HCT116 (cell line): ENCODE results near the gene LRRIQ1. TPM values are rescaled to one million over a fixed set of nuclear protein-coding genes. Genes with fewer than 3 reads are reported as not detected.

Experiments
- ATAC-seq: fragments of 200-7000 bp; cut with Tn5 transposase; 2 replicates; pipeline ENCODE4 v1.9.1; 2020; ENCODE audit warnings: mild to moderate bottlenecking, moderate library complexity
- BruUV-seq: library from RNA; stranded (reverse); fragments of 400-500 nt; replicated peaks from 2 replicates; lab custom pipeline; 2021; lab: Mats Ljungman, UMichigan
- CTCF ChIA-PET: fragments of 300-600 bp; sonication (Branson Sonifier 250); formaldehyde crosslinking; loops from one replicate; lab custom pipeline; 2021; ENCODE audit warnings: antibody characterized with exemption; lab: Charles Lee
- POLR2A ChIA-PET: fragments of 300-600, 350-600 bp; sonication (Branson Sonifier 250); formaldehyde crosslinking; loops from one replicate; lab custom pipeline; 2021; ENCODE audit warnings: antibody characterized with exemption; lab: Charles Lee
- RAD21 ChIA-PET, 2 experiments: fragments of 300-600 bp; sonication (Branson Sonifier 250); formaldehyde crosslinking; loops; one replicate each; lab custom pipeline; 2023; ENCODE audit warnings: low total read pairs in 2 of 2; ENCODE audit not compliant: uncharacterized antibody in 2 of 2, unreplicated experiment in 2 of 2, low non-redundant PET in 1 of 2; lab: Charles Lee
- DNase-seq: peaks from one replicate; pipeline ENCODE4 v3.0.0-alpha.2; 2010; ENCODE audit warnings: low read depth, low spot score
- H2AFZ ChIP-seq: fragments of 200-600 bp; shearing (Covaris generic), sonication (generic); 2 replicates; pipeline ENCODE4 v1.6.1; 2017; ENCODE audit warnings: low read depth, mixed run types, mixed read lengths, antibody characterized with exemption, low read length; ENCODE audit not compliant: poor library complexity, severe bottlenecking
- H3K27ac ChIP-seq: 2 replicates; pipeline ENCODE4 v1.5.1; 2012; ENCODE audit warnings: low read depth, low read length
- H3K27me3 ChIP-seq: fragments of 200-600 bp; sonication (generic); 2 replicates; pipeline ENCODE4 v1.6.1; 2016; ENCODE audit warnings: mixed run types, low read length, mixed read lengths; ENCODE audit not compliant: insufficient read depth
- H3K36me3 ChIP-seq, 2 experiments: fragments of 200-500 bp in 1 of 2; fragments of 200-600 bp in 1 of 2; sonication (Bioruptor generic) in 1 of 2; sonication (generic) in 1 of 2; 2 replicates each; pipeline versions ENCODE4 v1.5.1 to v1.6.1; 2014 to 2016; ENCODE audit warnings: low read length in 2 of 2, inconsistent platforms in 1 of 2, mixed read lengths in 1 of 2, mixed run types in 1 of 2; ENCODE audit not compliant: insufficient read depth in 2 of 2, control insufficient read depth in 1 of 2
- H3K4me1 ChIP-seq, 2 experiments: fragments of 200-600 bp in 1 of 2; sonication (generic) in 1 of 2; 2 replicates each; pipeline versions ENCODE4 v1.5.1 to v1.6.1; 2012 to 2017; ENCODE audit warnings: low read length in 2 of 2, inconsistent platforms in 1 of 2, mild to moderate bottlenecking in 1 of 2, mixed read lengths in 1 of 2, mixed run types in 1 of 2, moderate library complexity in 1 of 2; ENCODE audit not compliant: insufficient read depth in 2 of 2, control insufficient read depth in 1 of 2
- H3K4me2 ChIP-seq: fragments of 200-600 bp; sonication (generic); 2 replicates; pipeline ENCODE4 v1.6.1; 2017; ENCODE audit warnings: mixed run types, low read length, mixed read lengths
- H3K4me3 ChIP-seq, 2 experiments: fragments of 200-600 bp in 1 of 2; sonication (generic) in 1 of 2; replicated peaks in 1 of 2; 2 replicates each; pipeline ENCODE4 v1.5.1; 2011 to 2016; ENCODE audit warnings: low read length in 2 of 2, control low read depth in 1 of 2, low read depth in 1 of 2, mild to moderate bottlenecking in 1 of 2, mixed read lengths in 1 of 2, mixed run types in 1 of 2
- H3K79me2 ChIP-seq: fragments of 200-600 bp; sonication (generic); 2 replicates; pipeline ENCODE4 v1.6.1; 2017; ENCODE audit warnings: mild to moderate bottlenecking, mixed run types, low read length, moderate library complexity, mixed read lengths; ENCODE audit not compliant: insufficient read depth
- H3K9ac ChIP-seq: fragments of 200-600 bp; sonication (generic); 2 replicates; pipeline ENCODE4 v1.6.1; 2016; ENCODE audit warnings: low read length, mixed read lengths
- H3K9me2 ChIP-seq: fragments of 200-600 bp; sonication (generic), shearing (Covaris generic); 2 replicates; pipeline ENCODE4 v1.6.1; 2017; ENCODE audit warnings: mixed run types, mild to moderate bottlenecking, moderate library complexity; ENCODE audit not compliant: insufficient read depth
- H3K9me3 ChIP-seq, 2 experiments: fragments of 200-500 bp in 1 of 2; fragments of 200-600 bp in 1 of 2; sonication (Bioruptor generic) in 1 of 2; sonication (generic) in 1 of 2; 2 replicates each; pipeline ENCODE4 v1.6.1; 2014 to 2017; ENCODE audit warnings: low read length in 2 of 2, mixed read lengths in 2 of 2, inconsistent platforms in 1 of 2, low read depth in 1 of 2, mild to moderate bottlenecking in 1 of 2, mixed run types in 1 of 2, moderate library complexity in 1 of 2; ENCODE audit not compliant: control insufficient read depth in 1 of 2, insufficient read depth in 1 of 2
- H4K20me1 ChIP-seq: fragments of 200-600 bp; sonication (generic), shearing (Covaris generic); 2 replicates; pipeline ENCODE4 v1.6.1; 2017; ENCODE audit warnings: mixed run types, mild to moderate bottlenecking, moderate library complexity; ENCODE audit not compliant: insufficient read depth
- CBX3 ChIP-seq: IDR thresholded peaks from 2 replicates; pipeline ENCODE4 v1.6.1; 2012; ENCODE audit warnings: low read depth
- ELF1 ChIP-seq: IDR thresholded peaks from 2 replicates; pipeline ENCODE4 v1.6.1; 2012; ENCODE audit warnings: low read depth, borderline replicate concordance
- EZH2 ChIP-seq: fragments of 200-600 bp; sonication (generic); IDR thresholded peaks from 2 replicates; pipeline ENCODE4 v1.6.1; 2017; ENCODE audit warnings: antibody characterized with exemption, mixed run types
- EZH2phosphoT487 ChIP-seq: fragments of 200-600 bp; IDR thresholded peaks from 2 replicates; pipeline ENCODE4 v1.6.1; 2018; ENCODE audit warnings: antibody characterized with exemption, borderline replicate concordance
- FOSL1 ChIP-seq: IDR thresholded peaks from 2 replicates; pipeline ENCODE4 v1.6.1; 2012; ENCODE audit warnings: low read depth
- POLR2AphosphoS5 ChIP-seq: IDR thresholded peaks from 2 replicates; pipeline ENCODE4 v1.6.1; 2011; ENCODE audit warnings: mild to moderate bottlenecking, low read depth, low read length, moderate library complexity
- RAD21 ChIP-seq: IDR thresholded peaks from 2 replicates; pipeline ENCODE4 v1.6.1; 2012; ENCODE audit warnings: low read depth, mild to moderate bottlenecking
- SP1 ChIP-seq: IDR thresholded peaks from 2 replicates; pipeline ENCODE4 v1.6.1; 2012; ENCODE audit warnings: low read depth
- SRF ChIP-seq: IDR thresholded peaks from 2 replicates; pipeline ENCODE4 v1.6.1; 2012; ENCODE audit warnings: low read depth
- intact Hi-C: fragments of 100-400 bp; cut with micrococcal nuclease; formaldehyde crosslinking; loops from 2 replicates; pipeline ENCODE4 v1.10.0; 2022
- total RNA-seq: library from RNA; stranded (reverse); gene quantifications from one replicate; pipeline ENCODE4 v1.2.1, GENCODE V29; 2021; ENCODE audit not compliant: unreplicated experiment
- TF ChIP-seq, protein P1 (sequence below), 3 experiments: fragments of 200-600 bp in 1 of 3; sonication (generic) in 1 of 3; IDR thresholded peaks in 2 of 3; conservative IDR thresholded peaks in 1 of 3; 2 replicates each; pipeline ENCODE4 v1.5.1; 2012 to 2017; ENCODE audit warnings: low read depth in 2 of 3, low read length in 2 of 3, antibody characterized with exemption in 1 of 3, borderline replicate concordance in 1 of 3, control low read depth in 1 of 3, mild to moderate bottlenecking in 1 of 3, mixed read lengths in 1 of 3, mixed run types in 1 of 3, moderate library complexity in 1 of 3; ENCODE audit not compliant: insufficient read depth in 1 of 3
- TF ChIP-seq, protein P2 (sequence below): IDR thresholded peaks from 2 replicates; pipeline ENCODE4 v1.6.1; 2012

LRRIQ1 gene
- total RNA-seq, 1 experiment from 2014 or later, result 0.89 TPM

DNA sequence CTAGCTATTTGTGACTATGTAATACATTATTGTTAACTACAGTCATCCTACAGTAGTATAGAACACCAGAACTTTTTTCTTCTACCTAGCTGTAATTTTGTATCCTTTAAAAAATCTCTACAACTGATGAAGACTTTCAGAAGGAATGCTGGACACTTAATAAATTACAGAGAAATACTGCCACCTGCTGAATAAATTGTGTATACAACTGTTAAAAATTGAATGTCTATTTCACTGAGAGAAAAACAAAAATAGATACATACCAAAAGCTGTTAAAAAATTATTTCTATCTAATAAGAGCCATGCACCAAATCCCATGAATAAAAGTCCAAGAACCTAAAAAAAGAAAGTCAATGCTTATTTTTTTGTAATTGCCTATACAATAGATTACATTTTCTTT lies 6.7 kb upstream of the LRRIQ1 start:
- ATAC-seq (no peak), DNase-seq (peak; percentile 21)
- POLR2A ChIA-PET, result interaction anchor here (1.2 to 1.4 kb wide), 2 partner anchors 154 to 155 kb away, joined by 4 to 5 read pairs; no protein-coding TSS in a partner anchor

GRCh38 chr12:85036733-85037132 lies 582 bp downstream of the LRRIQ1 start:
- no TSS peak for BruUV-seq
- no peak for TF ChIP-seq FOSL1
- TF ChIP-seq, protein P1, sequence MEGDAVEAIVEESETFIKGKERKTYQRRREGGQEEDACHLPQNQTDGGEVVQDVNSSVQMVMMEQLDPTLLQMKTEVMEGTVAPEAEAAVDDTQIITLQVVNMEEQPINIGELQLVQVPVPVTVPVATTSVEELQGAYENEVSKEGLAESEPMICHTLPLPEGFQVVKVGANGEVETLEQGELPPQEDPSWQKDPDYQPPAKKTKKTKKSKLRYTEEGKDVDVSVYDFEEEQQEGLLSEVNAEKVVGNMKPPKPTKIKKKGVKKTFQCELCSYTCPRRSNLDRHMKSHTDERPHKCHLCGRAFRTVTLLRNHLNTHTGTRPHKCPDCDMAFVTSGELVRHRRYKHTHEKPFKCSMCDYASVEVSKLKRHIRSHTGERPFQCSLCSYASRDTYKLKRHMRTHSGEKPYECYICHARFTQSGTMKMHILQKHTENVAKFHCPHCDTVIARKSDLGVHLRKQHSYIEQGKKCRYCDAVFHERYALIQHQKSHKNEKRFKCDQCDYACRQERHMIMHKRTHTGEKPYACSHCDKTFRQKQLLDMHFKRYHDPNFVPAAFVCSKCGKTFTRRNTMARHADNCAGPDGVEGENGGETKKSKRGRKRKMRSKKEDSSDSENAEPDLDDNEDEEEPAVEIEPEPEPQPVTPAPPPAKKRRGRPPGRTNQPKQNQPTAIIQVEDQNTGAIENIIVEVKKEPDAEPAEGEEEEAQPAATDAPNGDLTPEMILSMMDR (IDR thresholded peaks at IDR 0.05 in 2 of 3, conservative IDR thresholded peaks at IDR 0.05 in 1 of 3; ENCODE audit: borderline replicate concordance in 1 of 3, insufficient read depth in 1 of 3, low read depth in 2 of 3, low read length in 2 of 3), result no peak
- no peak for TF ChIP-seq CBX3
- TF ChIP-seq ELF1, result no peak
- TF ChIP-seq SP1, result no peak
- no peak for TF ChIP-seq SRF
- no peak for TF ChIP-seq EZH2phosphoT487
- no peak for TF ChIP-seq POLR2AphosphoS5
- no peak for TF ChIP-seq EZH2
- TF ChIP-seq, all 23 proteins: peak for 0
- Histone ChIP-seq H3K4me1 (no peaks in the 10 kb centered on the region), H2AFZ (peak overlapping the region; percentile 6), H3K27me3 (no peaks in the 10 kb centered on the region), H3K79me2 (no peaks in the 10 kb centered on the region), H3K4me2 (peak overlapping the region; percentile 70), H3K9me2 (no peaks in the 10 kb centered on the region), H3K27ac (no peak overlapping the region), H4K20me1 (no peaks in the 10 kb centered on the region), H3K9me3 (no peaks in the 10 kb centered on the region), H3K4me3 (peak overlapping the region; percentile 58 to 59), H3K9ac (no peak overlapping the region; the same call in 1 of the 2 replicates), H3K36me3 (no peaks in the 10 kb centered on the region)
- DNase-seq (no peak), ATAC-seq (no peak)
- intact Hi-C loops, result no loop called here
- ChIA-PET RAD21 (no interaction called here), CTCF (no interaction called here), POLR2A (no interaction called here)

More for the DNA sequence above, 6.7 kb upstream of the LRRIQ1 start:
- no peaks in the 10 kb centered on the region for H3K79me2 ChIP-seq
- H3K9me2 ChIP-seq, result no peaks in the 10 kb centered on the region
- no peaks in the 10 kb centered on the region for H3K4me1 ChIP-seq
- H4K20me1 ChIP-seq, result no peaks in the 10 kb centered on the region
- no TSS peak for BruUV-seq
- ChIA-PET CTCF (interaction anchor here (0.6 to 5.8 kb wide), 20 partner anchors 8 to 412 kb away, joined by 3 to 132 read pairs (median 4); no protein-coding TSS in a partner anchor), RAD21 (interaction anchor here (0.8 to 1.9 kb wide), 3 partner anchors 155 to 157 kb away, joined by 3 to 9 read pairs (median 3); no protein-coding TSS in a partner anchor)
- H3K9me3 ChIP-seq, result no peaks in the 10 kb centered on the region
- no peak overlapping the region for H2AFZ ChIP-seq
- H3K36me3 ChIP-seq, result no peaks in the 10 kb centered on the region
- intact Hi-C loops, result loop anchor here (1.0 kb wide), 1 partner anchor 155 kb away; no protein-coding TSS in a partner anchor
- no peak overlapping the region for H3K9ac ChIP-seq
- H3K27ac ChIP-seq, result no peak overlapping the region
- H3K4me2 ChIP-seq, result no peak overlapping the region
- no peak overlapping the region for H3K4me3 ChIP-seq
- no peaks in the 10 kb centered on the region for H3K27me3 ChIP-seq
- TF ChIP-seq, protein P2, sequence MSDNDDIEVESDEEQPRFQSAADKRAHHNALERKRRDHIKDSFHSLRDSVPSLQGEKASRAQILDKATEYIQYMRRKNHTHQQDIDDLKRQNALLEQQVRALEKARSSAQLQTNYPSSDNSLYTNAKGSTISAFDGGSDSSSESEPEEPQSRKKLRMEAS, result no peak
- TF ChIP-seq, protein P1 (IDR thresholded peaks at IDR 0.05 in 2 of 3, conservative IDR thresholded peaks at IDR 0.05 in 1 of 3; ENCODE audit: borderline replicate concordance in 1 of 3, insufficient read depth in 1 of 3, low read depth in 2 of 3, low read length in 2 of 3), result peak in 2 of 3 experiments; percentile 49 to 63; a peak in 4 of 6 replicates
- TF ChIP-seq FOSL1 (no peak), RAD21 (peak; percentile 70)
